Naive thymus-derived CD8-positive, alpha-beta T cell (primary cell): ENCODE results near the gene BARHL2. TPM values are rescaled to one million over a fixed set of nuclear protein-coding genes. Genes with fewer than 3 reads are reported as not detected.
A peak's percentile ranks its signal among the peaks of the same experiment; 100 is the strongest.

Experiments
- ATAC-seq, 2 donors: fragments of 150-1000 bp; cut with Tn5 transposase in 1 of 2; sonication (Bioruptor Pico), chemical (Tn5 transposase) in 1 of 2; 1 replicate in 1 of 2; 2 replicates in 1 of 2; pipeline ENCODE4 v1.10.0; 2021; ENCODE audit warnings: mild to moderate bottlenecking in 2 of 2, moderate library complexity in 2 of 2
- POLR2A ChIA-PET: fragments of 350-600 bp; sonication (Branson Sonifier 250); formaldehyde crosslinking; loops from one replicate; lab custom pipeline; 2021; ENCODE audit warnings: antibody characterized with exemption; lab: Charles Lee
- DNase-seq, 10 donors: peaks; one replicate each; pipeline versions ENCODE4 v3.0.0 to v3.0.0-alpha.2; 2020 to 2022
- H3K27ac Mint-ChIP-seq, 10 donors: one replicate each; pipeline ENCODE4 v1.8.0; 2020 to 2022; ENCODE audit warnings: mild to moderate bottlenecking in 10 of 10, mixed read lengths in 10 of 10, moderate library complexity in 4 of 10, inconsistent platforms in 1 of 10
- H3K27me3 Mint-ChIP-seq, 5 donors: one replicate each; pipeline ENCODE4 v1.8.0; 2021 to 2022; ENCODE audit warnings: mixed read lengths in 5 of 5
- H3K36me3 Mint-ChIP-seq, 3 donors: one replicate each; pipeline ENCODE4 v1.8.0; 2020 to 2022; ENCODE audit warnings: mixed read lengths in 3 of 3, mild to moderate bottlenecking in 2 of 3, inconsistent platforms in 1 of 3
- H3K4me1 Mint-ChIP-seq, 4 donors: one replicate each; pipeline ENCODE4 v1.8.0; 2021 to 2022; ENCODE audit warnings: mixed read lengths in 4 of 4
- H3K4me3 Mint-ChIP-seq, 10 donors: one replicate each; pipeline ENCODE4 v1.8.0; 2020 to 2022; ENCODE audit warnings: mild to moderate bottlenecking in 10 of 10, mixed read lengths in 10 of 10, moderate library complexity in 6 of 10, inconsistent platforms in 1 of 10
- H3K9me3 Mint-ChIP-seq, 9 donors: one replicate each; pipeline ENCODE4 v1.8.0; 2020 to 2022; ENCODE audit warnings: mixed read lengths in 9 of 9, mild to moderate bottlenecking in 3 of 9, inconsistent platforms in 1 of 9, moderate library complexity in 1 of 9
- polyA plus RNA-seq, 3 donors: library from polyadenylated mRNA; unstranded; fragments of 300-500 nt; fragmentation: Illumina TruSeq; gene quantifications; one replicate each; pipeline ENCODE4 v1.2.3, GENCODE V29; 2021
- total RNA-seq, 8 experiments: library from RNA in 2 of 8; stranded (reverse) in 2 of 8; gene quantifications; one replicate each; pipeline ENCODE4 v1.2.3 and lab custom pipeline; 2021 to 2026

Gene BARHL2
- total and polyA plus RNA-seq, 5 experiments from 2014 or later, result not detected

DNA sequence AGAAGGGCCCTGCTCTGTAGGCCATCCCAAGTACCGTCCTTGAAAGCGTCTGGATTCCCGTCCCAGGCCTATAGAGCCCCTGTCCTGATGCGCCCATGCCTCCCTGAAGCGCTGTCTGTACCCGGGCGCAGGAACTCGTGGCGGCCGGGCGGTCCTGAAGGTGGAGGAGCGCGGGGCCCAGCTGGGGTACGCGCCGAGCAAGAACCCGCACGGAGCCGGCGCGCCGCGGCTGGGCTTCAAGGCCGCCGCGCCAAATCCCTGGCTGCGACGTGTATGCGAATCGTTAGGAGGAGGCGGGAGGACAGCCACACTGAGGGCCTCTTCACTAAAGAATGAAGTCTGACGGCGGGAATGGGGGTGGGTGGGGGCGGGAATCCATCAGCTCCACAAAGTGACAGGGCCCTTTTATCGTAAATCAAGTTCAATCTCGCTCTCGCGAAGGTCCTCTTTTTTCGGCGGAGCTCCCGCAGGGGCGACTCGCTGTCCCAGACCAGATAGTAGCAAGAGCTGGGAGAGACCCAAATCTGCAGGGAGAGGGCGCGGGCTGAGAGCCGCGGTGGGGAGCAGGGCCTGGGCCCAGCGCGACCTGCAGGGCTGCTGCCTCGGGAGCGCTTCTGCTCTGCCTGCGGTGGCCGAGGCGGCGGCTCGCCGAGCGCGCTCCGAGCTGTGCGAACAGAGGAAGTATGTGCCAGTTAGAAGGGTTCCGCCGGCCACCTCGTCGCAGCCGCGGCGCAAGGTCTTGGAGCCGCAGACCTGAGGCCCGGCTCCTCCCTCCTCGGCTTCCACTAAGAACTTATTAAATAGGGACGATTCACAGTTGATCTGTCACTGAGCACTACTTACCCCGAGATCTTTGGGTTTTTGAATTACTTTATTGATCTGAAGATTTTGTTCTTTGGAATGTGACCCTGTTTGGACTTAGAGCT is 10.4 kb downstream of the BARHL2 start:
- H3K27me3 Mint-ChIP-seq, result peaks cover 59 to 99% (median 77%) of the 10 kb centered on the region in 5 donors
- peaks cover 0 to 21% (median 7%) of the 10 kb centered on the region in 9 donors for H3K9me3 Mint-ChIP-seq
- POLR2A ChIA-PET, result interaction anchor here (0.6 kb wide), 1 partner anchor 1814 kb away, joined by 3 read pairs; no protein-coding TSS in a partner anchor
- ATAC-seq (peak; percentile 62 to 65), DNase-seq (no peak)
- H3K27ac Mint-ChIP-seq, result no peak overlapping the region
- peak overlapping the region; percentile 32 to 71 (median 60) for H3K4me3 Mint-ChIP-seq
- peaks cover 5 to 22% (median 15%) of the 10 kb centered on the region in 4 donors for H3K4me1 Mint-ChIP-seq
- H3K36me3 Mint-ChIP-seq, result peaks cover 0 to 13% (median 0%) of the 10 kb centered on the region in 3 donors

DNA sequence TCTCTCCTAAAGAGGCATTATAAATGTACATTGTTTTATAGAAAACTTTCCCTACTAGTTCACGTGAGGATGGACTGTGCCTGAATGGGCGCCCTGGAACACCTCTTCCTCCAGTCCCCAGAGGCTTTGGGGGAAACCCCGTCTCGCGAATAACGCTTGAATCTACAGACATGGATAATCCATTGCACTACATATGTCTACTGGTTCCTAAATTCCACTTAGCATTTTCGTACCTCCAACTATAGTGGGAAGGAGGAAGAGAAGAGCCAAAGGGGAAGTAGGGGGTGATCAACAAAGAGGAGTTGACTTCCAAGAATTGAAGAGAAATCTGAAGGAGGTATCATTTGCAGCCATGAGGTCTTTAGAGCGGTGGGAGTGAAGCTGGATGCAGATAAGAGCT is 11.1 kb downstream of the BARHL2 start:
- Mint-ChIP-seq H3K27ac (no peak overlapping the region), H3K4me1 (peaks cover 5 to 22% (median 15%) of the 10 kb centered on the region in 4 donors), H3K27me3 (peaks cover 61 to 99% (median 78%) of the 10 kb centered on the region in 5 donors), H3K36me3 (peaks cover 0 to 13% (median 0%) of the 10 kb centered on the region in 3 donors), H3K4me3 (peak overlapping the region in 9 of 10 donors; percentile 27 to 66 (median 46)), H3K9me3 (peaks cover 0 to 21% (median 7%) of the 10 kb centered on the region in 9 donors)
- POLR2A ChIA-PET, result no interaction called here
- DNase-seq (no peak), ATAC-seq (no peak)

DNA sequence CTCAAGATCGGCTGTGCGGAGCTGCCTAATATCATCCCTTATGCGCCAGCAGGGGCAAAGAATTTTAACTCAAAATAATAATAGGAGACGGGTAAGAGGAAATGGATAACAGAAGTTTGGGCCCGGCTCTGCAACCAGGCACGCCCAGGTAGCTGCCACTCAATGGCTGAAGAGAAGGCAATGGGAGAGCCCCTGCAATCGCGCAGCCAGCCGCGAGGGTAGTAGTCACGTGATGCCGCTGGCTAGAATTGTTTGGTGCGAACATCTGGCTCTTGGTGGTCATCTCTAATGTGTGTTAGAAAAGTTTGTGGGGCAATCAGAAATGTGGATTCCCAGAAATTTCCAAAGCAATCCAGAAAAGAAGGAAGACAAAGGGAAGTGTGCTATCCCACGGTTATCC is 12.3 kb downstream of the BARHL2 start:
- Mint-ChIP-seq H3K36me3 (peaks cover 0 to 13% (median 0%) of the 10 kb centered on the region in 3 donors), H3K9me3 (peaks cover 0 to 21% (median 7%) of the 10 kb centered on the region in 9 donors), H3K4me1 (peaks cover 5 to 22% (median 15%) of the 10 kb centered on the region in 4 donors), H3K4me3 (no peak overlapping the region), H3K27ac (no peak overlapping the region), H3K27me3 (peaks cover 54 to 90% (median 71%) of the 10 kb centered on the region in 5 donors)
- ATAC-seq, result no peak
- POLR2A ChIA-PET, result no interaction called here
- DNase-seq, result no peak

DNA sequence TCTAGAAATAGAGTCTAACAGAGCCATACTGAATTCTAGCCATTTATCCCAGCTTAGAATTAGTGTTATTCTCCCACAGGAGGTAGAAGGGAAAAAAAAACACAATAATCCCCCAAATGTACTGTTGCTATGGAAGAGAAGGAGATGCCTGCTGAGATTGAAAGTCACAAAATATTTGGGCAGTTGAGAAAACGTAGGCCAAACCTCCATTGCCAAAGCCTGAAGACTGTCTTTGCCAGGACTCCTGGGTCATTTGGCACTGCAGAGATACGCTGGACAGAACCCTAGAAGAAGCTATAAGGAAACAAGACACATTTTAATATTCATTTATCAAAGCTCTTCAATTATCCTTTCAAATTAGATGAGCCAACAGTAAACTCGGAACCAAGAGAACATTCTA is 22.3 kb downstream of the BARHL2 start:
- DNase-seq, result no peak
- Mint-ChIP-seq H3K27me3 (peaks cover 19 to 46% (median 21%) of the 10 kb centered on the region in 5 donors), H3K4me1 (no peaks in the 10 kb centered on the region), H3K27ac (no peak overlapping the region), H3K4me3 (no peak overlapping the region), H3K36me3 (no peaks in the 10 kb centered on the region), H3K9me3 (no peaks in the 10 kb centered on the region)
- POLR2A ChIA-PET, result no interaction called here
- no peak for ATAC-seq

DNA sequence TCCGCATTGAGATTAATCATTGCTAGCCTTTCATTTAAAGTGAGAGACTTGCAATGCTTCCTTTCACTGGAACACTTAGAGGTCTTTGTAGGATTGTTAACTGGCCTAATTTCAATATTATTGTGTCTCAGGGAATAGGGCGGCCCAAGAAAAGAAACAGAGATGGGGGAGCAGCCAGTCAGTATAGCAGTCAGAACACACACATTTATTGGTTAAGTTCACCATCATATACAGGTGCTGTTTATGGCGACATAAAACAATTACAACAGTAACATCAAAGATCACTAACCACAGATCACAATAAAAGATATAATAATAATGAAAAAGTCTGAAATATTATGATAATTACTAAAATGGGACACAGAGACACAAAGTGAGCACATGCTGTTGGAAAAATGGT is 29.4 kb downstream of the BARHL2 start:
- Mint-ChIP-seq H3K36me3 (no peaks in the 10 kb centered on the region), H3K27ac (no peak overlapping the region), H3K4me3 (no peak overlapping the region), H3K9me3 (no peaks in the 10 kb centered on the region), H3K4me1 (no peaks in the 10 kb centered on the region), H3K27me3 (peaks cover 14 to 41% (median 27%) of the 10 kb centered on the region in 5 donors)
- POLR2A ChIA-PET, result no interaction called here
- ATAC-seq (no peak), DNase-seq (no peak)

DNA sequence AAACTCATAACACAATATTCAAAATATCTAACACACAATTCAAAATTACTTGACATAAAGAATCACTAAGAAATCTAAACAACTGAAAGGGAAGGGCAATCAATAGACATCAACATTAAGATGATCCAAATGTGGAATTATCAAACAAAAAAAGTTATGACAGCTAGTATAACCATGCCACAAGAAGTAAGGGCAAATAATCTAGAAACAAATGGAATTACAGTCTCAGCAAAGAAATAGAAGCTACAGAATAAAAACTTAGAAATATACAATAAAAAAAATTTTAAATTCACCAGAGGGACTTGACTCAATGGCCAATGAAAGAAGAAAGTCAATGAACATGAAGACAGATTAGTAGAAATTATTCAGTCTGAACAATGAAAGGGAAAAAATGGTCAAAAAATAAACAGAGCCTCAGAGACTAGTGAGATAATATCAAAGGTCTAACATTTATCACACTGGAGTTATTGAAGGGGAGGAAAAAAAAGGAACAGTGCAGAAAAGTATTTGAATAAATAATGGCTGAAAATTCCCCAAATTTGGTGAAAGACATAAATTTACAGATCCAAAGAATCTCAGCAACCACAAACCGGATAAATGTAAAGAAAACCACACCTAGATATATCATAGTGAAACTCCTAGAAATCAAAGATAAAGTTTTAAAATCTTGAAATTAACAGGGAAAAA is 41.8 kb downstream of the BARHL2 start:
- POLR2A ChIA-PET, result no interaction called here
- Mint-ChIP-seq H3K9me3 (peaks cover 9 to 38% (median 22%) of the 10 kb centered on the region in 9 donors), H3K36me3 (peaks cover 0 to 26% (median 9%) of the 10 kb centered on the region in 3 donors), H3K27me3 (peaks cover 15 to 52% (median 24%) of the 10 kb centered on the region in 5 donors), H3K27ac (no peak overlapping the region), H3K4me3 (no peak overlapping the region), H3K4me1 (no peaks in the 10 kb centered on the region)
- ATAC-seq (no peak), DNase-seq (no peak)

DNA sequence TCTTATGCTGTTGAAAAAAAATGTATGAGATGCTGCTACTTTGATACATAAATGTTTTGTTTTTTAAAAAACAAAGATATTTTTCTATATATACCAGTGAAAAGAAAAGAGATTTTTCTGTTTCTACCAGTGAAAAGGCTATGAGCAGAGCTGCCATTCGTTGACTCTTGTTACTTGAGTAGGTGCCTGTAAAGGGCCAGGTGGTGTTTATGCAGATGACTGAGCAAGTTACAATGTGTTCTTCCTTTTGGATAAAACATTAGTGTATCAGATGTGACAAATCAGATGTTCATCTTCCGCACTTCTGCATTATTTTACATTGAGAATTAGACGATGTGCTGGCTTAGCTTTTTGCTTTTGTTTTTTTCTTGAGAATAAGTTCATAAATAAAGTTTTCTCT is 45.4 kb downstream of the BARHL2 start:
- Mint-ChIP-seq H3K27ac (no peak overlapping the region), H3K36me3 (peaks cover 0 to 26% (median 9%) of the 10 kb centered on the region in 3 donors), H3K27me3 (peaks cover 9 to 50% (median 21%) of the 10 kb centered on the region in 5 donors), H3K9me3 (peaks cover 6 to 38% (median 22%) of the 10 kb centered on the region in 9 donors), H3K4me1 (no peaks in the 10 kb centered on the region), H3K4me3 (no peak overlapping the region)
- no peak for ATAC-seq
- POLR2A ChIA-PET, result no interaction called here
- no peak for DNase-seq

DNA sequence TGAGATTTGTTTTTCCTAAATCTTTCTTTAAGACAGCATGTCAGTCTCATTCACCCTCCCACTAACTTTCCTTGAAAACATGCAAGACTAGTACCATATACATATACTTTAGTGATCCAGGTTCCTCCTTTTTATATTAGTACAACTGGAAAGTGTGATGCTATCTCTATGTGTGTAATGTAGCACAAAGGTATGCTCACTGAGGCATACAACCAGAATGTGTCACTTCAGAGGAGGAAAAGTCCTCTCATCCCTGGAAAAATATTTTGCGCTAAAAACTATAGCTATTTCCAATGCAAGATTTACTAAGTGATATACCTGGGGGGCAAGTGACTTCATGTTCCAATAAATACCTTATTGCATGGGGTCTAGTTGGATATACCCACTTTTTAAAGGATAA is 45.9 kb downstream of the BARHL2 start:
- peaks cover 0 to 25% (median 9%) of the 10 kb centered on the region in 3 donors for H3K36me3 Mint-ChIP-seq
- H3K9me3 Mint-ChIP-seq, result peaks cover 6 to 36% (median 22%) of the 10 kb centered on the region in 9 donors
- peak overlapping the region in 1 of 10 donors; percentile 4 for H3K27ac Mint-ChIP-seq
- POLR2A ChIA-PET, result no interaction called here
- no peak for DNase-seq
- no peaks in the 10 kb centered on the region for H3K4me1 Mint-ChIP-seq
- H3K4me3 Mint-ChIP-seq, result no peak overlapping the region
- ATAC-seq, result no peak
- H3K27me3 Mint-ChIP-seq, result peaks cover 9 to 50% (median 21%) of the 10 kb centered on the region in 5 donors
